GM12873 (cell line): ENCODE results near the gene DOCK4.

Experiments
- CTCF ChIP-seq: IDR thresholded peaks from 2 replicates; pipeline ENCODE4 v1.5.1; 2012; ENCODE audit warnings: low read depth, mild to moderate bottlenecking, moderate library complexity, low read length, control low read depth; ENCODE audit not compliant: insufficient read depth; ENCODE audit errors: missing control alignments

DOCK4 gene

GRCh38 chr7:112197322-112197721 lies 8.9 kb downstream of the DOCK4 start:
- no peak for TF ChIP-seq CTCF

GRCh38 chr7:112195717-112196116 lies 10.5 kb downstream of the DOCK4 start:
- no peak for TF ChIP-seq CTCF

GRCh38 chr7:112193915-112194502 lies 12.2 kb downstream of the DOCK4 start:
- no peak for TF ChIP-seq CTCF

- no peak for TF ChIP-seq CTCF
Observed at GRCh38 chr7:112192236-112193154, 13.7 kb downstream of the DOCK4 start.

GRCh38 chr7:112190120-112190519 lies 16.1 kb downstream of the DOCK4 start:
- no peak for TF ChIP-seq CTCF

GRCh38 chr7:112189691-112190090 lies 16.5 kb downstream of the DOCK4 start:
- TF ChIP-seq CTCF: no peak

- TF ChIP-seq CTCF: no peak
Observed at GRCh38 chr7:112188257-112188656, 17.9 kb downstream of the DOCK4 start.
